Measurements from ENCODE around the gene TSACC. TPM values are rescaled to one million over a fixed set of nuclear protein-coding genes. Genes with fewer than 3 reads are reported as not detected.
"Not testable (repeated sequence)": the region's sequence is repeated elsewhere in the genome, so short reads cannot be mapped to it uniquely, and the experiment has no call there.

TSACC gene
- total RNA-seq, 2 donors from 2014 or later: not detected

DNA sequence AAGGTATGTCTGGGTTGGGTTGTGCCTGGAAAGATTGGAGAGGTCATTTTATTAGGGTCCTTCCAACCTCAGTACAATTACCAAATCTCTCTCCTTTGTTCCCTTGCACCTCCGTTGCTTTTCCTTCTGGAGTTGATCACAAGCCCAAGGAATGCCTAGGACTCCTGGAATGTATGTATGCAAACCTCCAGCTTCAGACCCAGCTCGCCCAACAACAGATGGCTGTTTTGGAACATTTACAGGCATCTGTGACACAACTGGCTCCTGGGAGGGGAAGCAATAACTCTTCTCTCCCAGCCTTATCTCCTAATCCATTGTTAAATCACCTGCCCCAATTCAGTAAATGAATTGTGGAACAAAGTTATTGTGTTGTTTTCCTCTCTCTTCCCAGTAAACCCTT, 8.3 kb downstream of the TSACC start:
- ATAC-seq (ENCODE audit: insufficient number of reproducible peaks, low FRiP score, low read depth) (no peak), DNase-seq (ENCODE audit: low spot score) (no peak)
- Histone ChIP-seq H3K27ac (no peak overlapping the region), H3K36me3 (no peaks in the 10 kb centered on the region), H3K27me3 (replicated peaks; ENCODE audit: insufficient read depth) (no peaks in the 10 kb centered on the region), H3K4me3 (no peak overlapping the region), H3K9me3 (no peaks in the 10 kb centered on the region), H3K4me1 (ENCODE audit: control insufficient read depth in 1 of 2, low read depth in 2 of 2) (no peaks in the 10 kb centered on the region)
- TF ChIP-seq, protein P1, sequence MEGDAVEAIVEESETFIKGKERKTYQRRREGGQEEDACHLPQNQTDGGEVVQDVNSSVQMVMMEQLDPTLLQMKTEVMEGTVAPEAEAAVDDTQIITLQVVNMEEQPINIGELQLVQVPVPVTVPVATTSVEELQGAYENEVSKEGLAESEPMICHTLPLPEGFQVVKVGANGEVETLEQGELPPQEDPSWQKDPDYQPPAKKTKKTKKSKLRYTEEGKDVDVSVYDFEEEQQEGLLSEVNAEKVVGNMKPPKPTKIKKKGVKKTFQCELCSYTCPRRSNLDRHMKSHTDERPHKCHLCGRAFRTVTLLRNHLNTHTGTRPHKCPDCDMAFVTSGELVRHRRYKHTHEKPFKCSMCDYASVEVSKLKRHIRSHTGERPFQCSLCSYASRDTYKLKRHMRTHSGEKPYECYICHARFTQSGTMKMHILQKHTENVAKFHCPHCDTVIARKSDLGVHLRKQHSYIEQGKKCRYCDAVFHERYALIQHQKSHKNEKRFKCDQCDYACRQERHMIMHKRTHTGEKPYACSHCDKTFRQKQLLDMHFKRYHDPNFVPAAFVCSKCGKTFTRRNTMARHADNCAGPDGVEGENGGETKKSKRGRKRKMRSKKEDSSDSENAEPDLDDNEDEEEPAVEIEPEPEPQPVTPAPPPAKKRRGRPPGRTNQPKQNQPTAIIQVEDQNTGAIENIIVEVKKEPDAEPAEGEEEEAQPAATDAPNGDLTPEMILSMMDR (IDR thresholded peaks at IDR 0.05): no peak

DNA sequence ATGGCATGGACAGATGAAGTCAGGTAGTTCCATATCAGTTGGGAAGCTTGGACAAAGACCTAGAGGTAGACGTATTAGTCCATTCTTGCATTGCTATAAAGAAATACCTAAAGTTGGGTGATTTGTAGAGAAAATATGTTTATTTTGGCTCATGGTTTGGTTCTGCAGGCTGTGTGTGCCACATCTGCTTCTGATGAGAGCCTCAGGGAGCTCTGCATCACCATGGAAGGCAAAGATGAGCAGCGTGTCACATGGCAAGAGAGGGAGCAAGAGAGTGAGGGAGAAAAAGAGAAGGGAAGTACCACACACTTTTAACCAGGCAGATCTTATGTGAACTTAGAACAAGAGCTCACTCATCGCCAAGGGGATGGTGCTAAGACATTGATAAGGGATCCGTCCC, 9.0 kb downstream of the TSACC start:
- no peaks in the 10 kb centered on the region for H3K4me1 ChIP-seq (ENCODE audit: control insufficient read depth in 1 of 2, low read depth in 2 of 2)
- ATAC-seq (ENCODE audit: insufficient number of reproducible peaks, low FRiP score, low read depth) (no peak), DNase-seq (ENCODE audit: low spot score) (no peak)
- no peaks in the 10 kb centered on the region for H3K9me3 ChIP-seq
- H3K27me3 ChIP-seq (replicated peaks; ENCODE audit: insufficient read depth): no peaks in the 10 kb centered on the region
- H3K4me3 ChIP-seq: no peak overlapping the region
- no peak overlapping the region for H3K27ac ChIP-seq
- TF ChIP-seq, protein P1 (IDR thresholded peaks at IDR 0.05): no peak
- H3K36me3 ChIP-seq: no peaks in the 10 kb centered on the region

DNA sequence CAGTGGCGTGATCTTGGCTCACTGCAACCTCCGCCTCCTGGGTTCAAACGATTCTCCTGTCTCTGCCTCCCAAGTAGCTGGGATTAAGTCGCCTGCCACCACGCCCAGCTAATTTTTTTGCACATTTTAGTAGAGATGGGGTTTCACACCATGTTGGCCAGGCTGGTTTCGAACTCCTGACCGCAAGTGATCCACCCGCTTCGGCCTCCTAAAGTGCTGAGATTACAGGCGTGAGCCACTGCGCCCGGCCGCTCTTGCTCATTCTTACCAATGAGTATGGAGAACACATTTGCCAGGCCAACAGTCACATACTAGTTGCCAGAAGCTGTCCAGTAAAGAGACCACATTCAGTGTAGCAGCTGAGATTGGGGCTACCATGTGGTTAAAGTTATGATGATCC, 14.2 kb downstream of the TSACC start:
- not testable (repeated sequence) for ATAC-seq (ENCODE audit: insufficient number of reproducible peaks, low FRiP score, low read depth); H3K36me3 ChIP-seq; H3K9me3 ChIP-seq; H3K27ac ChIP-seq; H3K4me3 ChIP-seq; H3K27me3 ChIP-seq (replicated peaks; ENCODE audit: insufficient read depth); DNase-seq (ENCODE audit: low spot score); H3K4me1 ChIP-seq (ENCODE audit: control insufficient read depth in 1 of 2, low read depth in 2 of 2)

DNA sequence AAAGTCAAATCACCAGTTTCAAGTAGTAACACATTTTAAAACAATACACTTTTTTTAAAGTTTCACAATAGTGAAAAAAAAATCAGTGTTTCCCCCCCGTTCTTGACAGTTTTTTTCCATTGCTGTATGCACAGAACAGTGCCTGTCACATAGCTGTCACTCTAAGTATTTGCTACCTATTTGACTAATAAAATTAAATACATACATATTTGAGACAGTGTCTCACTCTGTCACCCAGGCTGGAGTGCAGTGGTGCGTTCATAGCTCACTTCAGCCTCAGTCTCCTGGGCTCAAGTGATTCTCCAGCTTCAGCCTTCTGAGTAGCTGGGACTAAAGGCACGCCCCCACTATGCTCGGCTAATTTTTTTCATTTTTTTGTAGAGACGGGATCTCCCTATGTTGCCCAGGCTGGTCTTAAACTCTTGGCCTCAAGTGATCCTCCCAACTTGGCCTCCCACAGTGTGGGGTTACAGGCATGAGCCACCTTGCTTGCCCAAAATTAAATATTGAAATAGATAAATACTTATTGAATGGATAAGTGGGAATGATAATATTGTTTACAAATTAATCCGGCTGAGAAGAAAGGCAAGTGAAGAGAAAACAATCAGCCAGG, 18.0 kb downstream of the TSACC start:
- Histone ChIP-seq H3K27me3 (replicated peaks; ENCODE audit: insufficient read depth) (no peaks in the 10 kb centered on the region), H3K4me1 (ENCODE audit: control insufficient read depth in 1 of 2, low read depth in 2 of 2) (no peaks in the 10 kb centered on the region), H3K4me3 (no peak overlapping the region), H3K36me3 (no peaks in the 10 kb centered on the region), H3K27ac (no peak overlapping the region), H3K9me3 (no peaks in the 10 kb centered on the region)
- ATAC-seq (ENCODE audit: insufficient number of reproducible peaks, low FRiP score, low read depth): no peak
- TF ChIP-seq, protein P1 (IDR thresholded peaks at IDR 0.05): no peak
- DNase-seq (ENCODE audit: low spot score): no peak

DNA sequence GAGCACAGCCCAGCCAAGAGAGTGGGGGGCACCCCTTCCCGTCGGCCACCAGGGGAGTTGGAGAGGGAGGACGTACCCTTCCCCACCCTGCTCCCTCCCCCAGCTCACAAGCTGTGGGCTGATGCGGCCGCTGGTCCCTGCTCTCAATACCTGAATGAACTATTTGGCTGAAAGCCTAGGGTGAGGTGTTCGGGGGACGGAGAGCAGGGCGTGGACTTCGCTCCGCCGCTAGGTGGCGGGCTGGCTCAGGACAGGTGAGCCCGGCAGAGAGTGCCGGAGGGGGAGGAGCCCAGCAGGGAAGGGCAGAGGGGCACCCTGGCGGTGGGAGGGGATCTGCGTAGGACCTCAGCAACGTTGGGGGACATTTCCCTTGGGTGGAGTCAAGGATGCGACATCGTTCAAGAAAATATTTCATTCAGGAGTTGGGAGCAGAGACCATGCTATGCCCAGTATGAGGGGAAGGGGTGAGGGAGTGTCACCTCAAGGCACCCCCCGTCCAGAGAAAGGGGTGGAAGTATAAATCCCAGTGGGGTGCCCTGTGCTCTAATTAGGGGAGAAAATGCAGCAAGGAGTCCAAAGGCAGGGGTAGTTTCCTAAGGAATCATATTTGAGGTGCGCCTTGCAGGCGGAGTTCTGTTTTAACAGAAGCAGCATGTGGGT, 18.7 kb downstream of the TSACC start:
- no peak overlapping the region for H3K27ac ChIP-seq
- H3K36me3 ChIP-seq: no peaks in the 10 kb centered on the region
- H3K4me3 ChIP-seq: no peak overlapping the region
- no peaks in the 10 kb centered on the region for H3K27me3 ChIP-seq (replicated peaks; ENCODE audit: insufficient read depth)
- no peaks in the 10 kb centered on the region for H3K9me3 ChIP-seq
- ATAC-seq (ENCODE audit: insufficient number of reproducible peaks, low FRiP score, low read depth) (no peak), DNase-seq (ENCODE audit: low spot score) (no peak)
- TF ChIP-seq, protein P1 (IDR thresholded peaks at IDR 0.05): peak; percentile 55
- H3K4me1 ChIP-seq (ENCODE audit: control insufficient read depth in 1 of 2, low read depth in 2 of 2): no peaks in the 10 kb centered on the region

Measured in thoracic aorta (tissue), 2 donors.